Liver (tissue), 3 donors: ENCODE measurements around the gene NAV2.

ENCODE experiments used
- CTCF ChIP-seq: fragments of 150-350 bp; IDR thresholded peaks from 2 replicates; pipeline ENCODE4 v1.5.1; 2017; ENCODE audit warnings: improper control_type of control experiment, low read depth, low read length; ENCODE audit not compliant: missing input control
- HNF4A ChIP-seq, 2 donors: conservative IDR thresholded peaks; 2 replicates each; pipeline ENCODE4 v1.6.1; 2016; ENCODE audit warnings: antibody characterized with exemption in 2 of 2, mild to moderate bottlenecking in 2 of 2
- JUND ChIP-seq, 2 donors: IDR thresholded peaks; 2 replicates each; pipeline ENCODE4 v1.6.1; 2016; ENCODE audit warnings: antibody characterized with exemption in 2 of 2
- RAD21 ChIP-seq, 2 donors: IDR thresholded peaks; 2 replicates each; pipeline ENCODE4 v1.6.1; 2016; ENCODE audit warnings: antibody characterized with exemption in 2 of 2, mild to moderate bottlenecking in 2 of 2
- YY1 ChIP-seq: IDR thresholded peaks from 2 replicates; pipeline ENCODE4 v1.6.1; 2016; ENCODE audit warnings: antibody characterized with exemption, mild to moderate bottlenecking
- TF ChIP-seq, protein P1 (sequence below): IDR thresholded peaks from 2 replicates; pipeline ENCODE4 v1.6.1; 2016; ENCODE audit warnings: antibody characterized with exemption, mild to moderate bottlenecking
- TF ChIP-seq, protein P2 (sequence below): IDR thresholded peaks from 2 replicates; pipeline ENCODE4 v1.6.1; 2016; ENCODE audit warnings: antibody characterized with exemption
- donor health status: healthy.
- donor health status: healthy.

DNA sequence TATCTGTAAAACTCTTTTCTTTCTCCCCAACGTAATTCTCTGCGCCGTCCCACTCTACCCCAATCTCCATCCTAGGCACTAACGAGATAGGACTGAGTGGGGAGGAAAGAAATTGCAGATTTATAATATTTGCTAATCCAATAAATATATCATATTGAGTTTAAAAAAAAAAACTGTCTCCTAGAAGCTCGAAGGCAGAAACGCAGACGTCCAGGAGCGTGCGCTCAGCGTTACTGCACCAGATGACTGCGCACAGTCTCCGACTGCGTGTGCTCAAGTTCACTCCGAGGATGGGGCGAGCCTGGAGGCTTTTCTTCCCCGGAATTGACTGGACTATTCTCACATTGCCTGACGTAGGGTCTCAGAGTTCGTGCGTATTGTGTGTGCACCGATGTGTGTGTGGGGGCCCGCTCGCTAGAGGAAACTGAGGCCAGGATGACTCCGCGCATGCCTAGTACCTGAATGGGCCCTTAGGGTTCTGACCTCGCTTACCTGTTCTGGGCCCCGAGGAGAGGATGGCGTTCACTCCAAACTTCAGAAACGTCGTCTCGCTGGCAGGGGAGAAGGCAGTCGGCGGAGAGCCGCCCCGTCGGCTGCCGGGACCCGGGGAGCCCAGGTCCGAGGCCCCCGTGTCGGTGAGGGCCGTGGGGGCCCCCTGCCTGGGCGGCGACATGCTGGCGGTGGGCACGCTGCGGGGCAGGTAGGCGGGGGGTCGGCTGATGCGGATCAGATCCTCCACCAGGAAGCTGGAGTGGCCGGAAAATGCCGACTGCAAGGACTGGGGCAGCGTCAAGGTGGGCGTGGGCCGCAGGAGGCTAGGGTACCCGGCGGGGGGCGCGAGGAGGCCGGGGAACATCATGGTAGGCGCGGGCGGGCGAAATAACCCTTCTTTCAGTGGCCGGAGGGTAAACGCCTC is 447.1 kb downstream of the NAV2 start:
- TF ChIP-seq HNF4A (conservative IDR thresholded peaks at IDR 0.05): no peak
- TF ChIP-seq, protein P1, sequence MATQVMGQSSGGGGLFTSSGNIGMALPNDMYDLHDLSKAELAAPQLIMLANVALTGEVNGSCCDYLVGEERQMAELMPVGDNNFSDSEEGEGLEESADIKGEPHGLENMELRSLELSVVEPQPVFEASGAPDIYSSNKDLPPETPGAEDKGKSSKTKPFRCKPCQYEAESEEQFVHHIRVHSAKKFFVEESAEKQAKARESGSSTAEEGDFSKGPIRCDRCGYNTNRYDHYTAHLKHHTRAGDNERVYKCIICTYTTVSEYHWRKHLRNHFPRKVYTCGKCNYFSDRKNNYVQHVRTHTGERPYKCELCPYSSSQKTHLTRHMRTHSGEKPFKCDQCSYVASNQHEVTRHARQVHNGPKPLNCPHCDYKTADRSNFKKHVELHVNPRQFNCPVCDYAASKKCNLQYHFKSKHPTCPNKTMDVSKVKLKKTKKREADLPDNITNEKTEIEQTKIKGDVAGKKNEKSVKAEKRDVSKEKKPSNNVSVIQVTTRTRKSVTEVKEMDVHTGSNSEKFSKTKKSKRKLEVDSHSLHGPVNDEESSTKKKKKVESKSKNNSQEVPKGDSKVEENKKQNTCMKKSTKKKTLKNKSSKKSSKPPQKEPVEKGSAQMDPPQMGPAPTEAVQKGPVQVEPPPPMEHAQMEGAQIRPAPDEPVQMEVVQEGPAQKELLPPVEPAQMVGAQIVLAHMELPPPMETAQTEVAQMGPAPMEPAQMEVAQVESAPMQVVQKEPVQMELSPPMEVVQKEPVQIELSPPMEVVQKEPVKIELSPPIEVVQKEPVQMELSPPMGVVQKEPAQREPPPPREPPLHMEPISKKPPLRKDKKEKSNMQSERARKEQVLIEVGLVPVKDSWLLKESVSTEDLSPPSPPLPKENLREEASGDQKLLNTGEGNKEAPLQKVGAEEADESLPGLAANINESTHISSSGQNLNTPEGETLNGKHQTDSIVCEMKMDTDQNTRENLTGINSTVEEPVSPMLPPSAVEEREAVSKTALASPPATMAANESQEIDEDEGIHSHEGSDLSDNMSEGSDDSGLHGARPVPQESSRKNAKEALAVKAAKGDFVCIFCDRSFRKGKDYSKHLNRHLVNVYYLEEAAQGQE: no peak
- TF ChIP-seq CTCF: no peak
- no peak for TF ChIP-seq RAD21 (IDR thresholded peaks at IDR 0.05)
- no peak for TF ChIP-seq YY1
- TF ChIP-seq JUND (IDR thresholded peaks at IDR 0.05): no peak
- TF ChIP-seq, protein P2, sequence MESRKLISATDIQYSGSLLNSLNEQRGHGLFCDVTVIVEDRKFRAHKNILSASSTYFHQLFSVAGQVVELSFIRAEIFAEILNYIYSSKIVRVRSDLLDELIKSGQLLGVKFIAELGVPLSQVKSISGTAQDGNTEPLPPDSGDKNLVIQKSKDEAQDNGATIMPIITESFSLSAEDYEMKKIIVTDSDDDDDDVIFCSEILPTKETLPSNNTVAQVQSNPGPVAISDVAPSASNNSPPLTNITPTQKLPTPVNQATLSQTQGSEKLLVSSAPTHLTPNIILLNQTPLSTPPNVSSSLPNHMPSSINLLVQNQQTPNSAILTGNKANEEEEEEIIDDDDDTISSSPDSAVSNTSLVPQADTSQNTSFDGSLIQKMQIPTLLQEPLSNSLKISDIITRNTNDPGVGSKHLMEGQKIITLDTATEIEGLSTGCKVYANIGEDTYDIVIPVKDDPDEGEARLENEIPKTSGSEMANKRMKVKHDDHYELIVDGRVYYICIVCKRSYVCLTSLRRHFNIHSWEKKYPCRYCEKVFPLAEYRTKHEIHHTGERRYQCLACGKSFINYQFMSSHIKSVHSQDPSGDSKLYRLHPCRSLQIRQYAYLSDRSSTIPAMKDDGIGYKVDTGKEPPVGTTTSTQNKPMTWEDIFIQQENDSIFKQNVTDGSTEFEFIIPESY: no peak
